Measurements from ENCODE around the gene TSPO2.

DNA sequence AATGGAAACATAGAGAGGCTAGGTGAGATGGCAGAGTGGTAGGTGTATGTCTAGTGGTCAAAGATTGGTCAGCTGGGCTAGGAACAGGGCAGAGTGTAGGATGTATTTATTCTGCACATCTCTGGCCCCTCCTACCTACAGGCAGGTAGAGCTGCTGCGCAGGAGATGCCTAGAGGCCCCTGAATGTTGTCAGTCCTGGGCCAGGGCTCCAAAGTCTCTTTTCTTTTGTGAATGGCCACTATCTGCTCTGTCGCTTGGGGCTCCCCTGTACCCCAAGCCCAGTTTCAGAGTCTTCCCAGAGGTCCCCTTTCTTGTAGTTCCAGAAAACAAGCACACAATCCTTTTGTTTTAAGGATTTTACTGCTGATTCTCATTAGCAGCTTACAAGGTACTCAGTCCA is 5.0 kb downstream of the TSPO2 start:
- TF ChIP-seq, protein P1, sequence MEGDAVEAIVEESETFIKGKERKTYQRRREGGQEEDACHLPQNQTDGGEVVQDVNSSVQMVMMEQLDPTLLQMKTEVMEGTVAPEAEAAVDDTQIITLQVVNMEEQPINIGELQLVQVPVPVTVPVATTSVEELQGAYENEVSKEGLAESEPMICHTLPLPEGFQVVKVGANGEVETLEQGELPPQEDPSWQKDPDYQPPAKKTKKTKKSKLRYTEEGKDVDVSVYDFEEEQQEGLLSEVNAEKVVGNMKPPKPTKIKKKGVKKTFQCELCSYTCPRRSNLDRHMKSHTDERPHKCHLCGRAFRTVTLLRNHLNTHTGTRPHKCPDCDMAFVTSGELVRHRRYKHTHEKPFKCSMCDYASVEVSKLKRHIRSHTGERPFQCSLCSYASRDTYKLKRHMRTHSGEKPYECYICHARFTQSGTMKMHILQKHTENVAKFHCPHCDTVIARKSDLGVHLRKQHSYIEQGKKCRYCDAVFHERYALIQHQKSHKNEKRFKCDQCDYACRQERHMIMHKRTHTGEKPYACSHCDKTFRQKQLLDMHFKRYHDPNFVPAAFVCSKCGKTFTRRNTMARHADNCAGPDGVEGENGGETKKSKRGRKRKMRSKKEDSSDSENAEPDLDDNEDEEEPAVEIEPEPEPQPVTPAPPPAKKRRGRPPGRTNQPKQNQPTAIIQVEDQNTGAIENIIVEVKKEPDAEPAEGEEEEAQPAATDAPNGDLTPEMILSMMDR (optimal IDR thresholded peaks at IDR 0.05 in 1 of 3, IDR thresholded peaks at IDR 0.05 in 1 of 3, conservative IDR thresholded peaks at IDR 0.05 in 1 of 3; ENCODE audit: extremely low read depth in 1 of 3, insufficient read depth in 2 of 3, low read length in 3 of 3), result no peak
- no peak for TF ChIP-seq EZH2 (IDR thresholded peaks at IDR 0.05; ENCODE audit: low read length)

Measured in keratinocyte (primary cell).